H9 (cell line): ENCODE measurements around the gene MIPEP. TPM values are rescaled to one million over a fixed set of nuclear protein-coding genes. Genes with fewer than 3 reads are reported as not detected.

ENCODE experiments used
- DNase-seq: peaks from one replicate; pipeline ENCODE4 v3.0.0-alpha.2; 2017
- H2AFZ ChIP-seq: one replicate; pipeline ENCODE4 v1.6.1; 2013; ENCODE audit warnings: mild to moderate bottlenecking, low read length, control low read depth, moderate library complexity
- H2AK5ac ChIP-seq: 2 replicates; pipeline ENCODE4 v1.6.1; 2013; ENCODE audit warnings: low read length, control low read depth, mixed read lengths; ENCODE audit not compliant: insufficient read length
- H2BK120ac ChIP-seq: one replicate; pipeline ENCODE4 v1.6.1; 2013; ENCODE audit warnings: low read depth, mild to moderate bottlenecking, low read length, control low read depth, inconsistent platforms; ENCODE audit not compliant: poor library complexity, severe bottlenecking
- H2BK12ac ChIP-seq: 2 replicates; pipeline ENCODE4 v1.6.1; 2013; ENCODE audit warnings: low read length, control low read depth, mixed read lengths, low read depth; ENCODE audit not compliant: insufficient read length
- H2BK15ac ChIP-seq: 2 replicates; pipeline ENCODE4 v1.6.1; 2013; ENCODE audit warnings: low read depth, low read length, control low read depth
- H2BK20ac ChIP-seq: one replicate; pipeline ENCODE4 v1.6.1; 2013; ENCODE audit warnings: low read depth, mild to moderate bottlenecking, low read length, control low read depth, inconsistent platforms; ENCODE audit not compliant: poor library complexity, severe bottlenecking
- H2BK5ac ChIP-seq: 2 replicates; pipeline ENCODE4 v1.6.1; 2013; ENCODE audit warnings: low read length, control low read depth, mixed read lengths; ENCODE audit not compliant: insufficient read length
- H3K14ac ChIP-seq: 2 replicates; pipeline ENCODE4 v1.6.1; 2013; ENCODE audit warnings: low read length, control low read depth; ENCODE audit not compliant: insufficient read depth
- H3K18ac ChIP-seq: 2 replicates; pipeline ENCODE4 v1.6.1; 2013; ENCODE audit warnings: low read depth, mild to moderate bottlenecking, mixed read lengths, low read length, control low read depth; ENCODE audit not compliant: insufficient read length
- H3K23ac ChIP-seq: 2 replicates; pipeline ENCODE4 v1.6.1; 2013; ENCODE audit warnings: low read length, control low read depth, mixed read lengths, low read depth; ENCODE audit not compliant: insufficient read length
- H3K23me2 ChIP-seq: 2 replicates; pipeline ENCODE4 v1.6.1; 2013; ENCODE audit warnings: low read depth, mild to moderate bottlenecking, mixed read lengths, low read length, control low read depth; ENCODE audit not compliant: insufficient read length, poor library complexity, severe bottlenecking
- H3K27ac ChIP-seq: 2 replicates; pipeline ENCODE4 v1.5.1; 2013; ENCODE audit warnings: low read length, control low read depth, mixed read lengths, low read depth; ENCODE audit not compliant: insufficient read length
- H3K27me3 ChIP-seq: 2 replicates; pipeline ENCODE4 v1.6.1; 2013; ENCODE audit warnings: low read length, control low read depth, inconsistent platforms; ENCODE audit not compliant: insufficient read depth
- H3K4ac ChIP-seq: 2 replicates; pipeline ENCODE4 v1.6.1; 2013; ENCODE audit warnings: low read depth, mild to moderate bottlenecking, control low read depth, inconsistent platforms, low read length, moderate library complexity
- H3K4me1 ChIP-seq: 2 replicates; pipeline ENCODE4 v1.6.1; 2013; ENCODE audit warnings: low read length, control low read depth, inconsistent platforms; ENCODE audit not compliant: insufficient read depth
- H3K4me2 ChIP-seq: 2 replicates; pipeline ENCODE4 v1.6.1; 2013; ENCODE audit warnings: low read length, control low read depth, mixed read lengths; ENCODE audit not compliant: insufficient read length, insufficient read depth
- H3K56ac ChIP-seq: 2 replicates; pipeline ENCODE4 v1.6.1; 2013; ENCODE audit warnings: low read depth, mild to moderate bottlenecking, mixed read lengths, low read length, control low read depth; ENCODE audit not compliant: insufficient read length
- H3K79me1 ChIP-seq: 2 replicates; pipeline ENCODE4 v1.6.1; 2013; ENCODE audit warnings: low read depth, mild to moderate bottlenecking, moderate library complexity, low read length, control low read depth, inconsistent platforms; ENCODE audit not compliant: insufficient read depth, poor library complexity, severe bottlenecking
- H3K79me2 ChIP-seq: 2 replicates; pipeline ENCODE4 v1.6.1; 2013; ENCODE audit warnings: low read length, control low read depth, inconsistent platforms; ENCODE audit not compliant: insufficient read depth
- H3K9ac ChIP-seq: 2 replicates; pipeline ENCODE4 v1.6.1; 2013; ENCODE audit warnings: low read length, control low read depth, mixed read lengths; ENCODE audit not compliant: insufficient read length; ENCODE audit errors: extremely low read depth
- H3K9me3 ChIP-seq: one replicate; pipeline ENCODE4 v1.6.1; 2013; ENCODE audit warnings: low read depth, low read length, inconsistent platforms; ENCODE audit not compliant: control insufficient read depth
- H3T11ph ChIP-seq: one replicate; pipeline ENCODE4 v1.6.1; 2013; ENCODE audit warnings: mild to moderate bottlenecking, low read length, control low read depth, inconsistent platforms
- H4K20me1 ChIP-seq: one replicate; pipeline ENCODE4 v1.6.1; 2013; ENCODE audit not compliant: control insufficient read depth, insufficient read length, insufficient read depth
- H4K5ac ChIP-seq: 2 replicates; pipeline ENCODE4 v1.6.1; 2013; ENCODE audit warnings: low read depth, mild to moderate bottlenecking, mixed read lengths, low read length, control low read depth; ENCODE audit not compliant: insufficient read length
- H4K8ac ChIP-seq: replicated peaks from 2 replicates; pipeline ENCODE4 v1.6.1; 2013; ENCODE audit warnings: low read length, control low read depth, mixed read lengths, low read depth; ENCODE audit not compliant: insufficient read length
- H4K91ac ChIP-seq: 2 replicates; pipeline ENCODE4 v1.6.1; 2013; ENCODE audit warnings: low read depth, mild to moderate bottlenecking, moderate library complexity, mixed read lengths, low read length, control low read depth; ENCODE audit not compliant: insufficient read length
- H3K27ac Mint-ChIP-seq, 3 experiments: 2 replicates in 2 of 3; 3 replicates in 1 of 3; pipeline ENCODE4 v1.8.0; 2020 to 2021; ENCODE audit warnings: mixed read lengths in 3 of 3, mild to moderate bottlenecking in 1 of 3, moderate library complexity in 1 of 3
- H3K27me3 Mint-ChIP-seq: 2 replicates; pipeline ENCODE4 v1.8.0; 2021; ENCODE audit warnings: low read depth, mild to moderate bottlenecking, moderate library complexity, mixed read lengths
- H3K36me3 Mint-ChIP-seq, 3 experiments: 2 replicates in 2 of 3; 3 replicates in 1 of 3; pipeline ENCODE4 v1.8.0; 2020 to 2021; ENCODE audit warnings: low read depth in 3 of 3, mixed read lengths in 3 of 3; ENCODE audit not compliant: insufficient read depth in 1 of 3
- H3K4me1 Mint-ChIP-seq, 2 experiments: 2 replicates each; pipeline ENCODE4 v1.8.0; 2020; ENCODE audit warnings: mixed read lengths in 2 of 2
- H3K4me3 Mint-ChIP-seq, 2 experiments: 2 replicates in 1 of 2; 3 replicates in 1 of 2; pipeline ENCODE4 v1.8.0; 2020 to 2021; ENCODE audit warnings: mild to moderate bottlenecking in 2 of 2, mixed read lengths in 2 of 2, moderate library complexity in 1 of 2
- H3K9me3 Mint-ChIP-seq, 2 experiments: 2 replicates in 1 of 2; 3 replicates in 1 of 2; pipeline ENCODE4 v1.8.0; 2020; ENCODE audit warnings: mild to moderate bottlenecking in 2 of 2, mixed read lengths in 2 of 2, moderate library complexity in 1 of 2
- CTCF ChIP-seq: fragments of 200-600 bp; sonication (generic); conservative IDR thresholded peaks from 3 replicates; pipeline ENCODE4 v1.8.0; 2021; ENCODE audit warnings: antibody characterized with exemption, mild to moderate bottlenecking
- WGBS: extraction: QIAGEN DNeasy Blood & Tissue Kit; methylation state at CpG from one replicate; pipeline ENCODE4 v1.1.7; 2013; ENCODE audit warnings: missing lambda C conversion rate, low lambda C conversion rate, mixed read lengths; ENCODE audit not compliant: insufficient read length; ENCODE audit errors: extremely low coverage; 5-methylcytosine and 5-hydroxymethylcytosine counted together
- total RNA-seq: library from RNA; stranded (reverse); gene quantifications from 2 replicates; pipeline ENCODE4 v1.2.1, GENCODE V29; 2021

MIPEP gene
- total RNA-seq, 1 experiment from 2014 or later, result 18.5 TPM

DNA sequence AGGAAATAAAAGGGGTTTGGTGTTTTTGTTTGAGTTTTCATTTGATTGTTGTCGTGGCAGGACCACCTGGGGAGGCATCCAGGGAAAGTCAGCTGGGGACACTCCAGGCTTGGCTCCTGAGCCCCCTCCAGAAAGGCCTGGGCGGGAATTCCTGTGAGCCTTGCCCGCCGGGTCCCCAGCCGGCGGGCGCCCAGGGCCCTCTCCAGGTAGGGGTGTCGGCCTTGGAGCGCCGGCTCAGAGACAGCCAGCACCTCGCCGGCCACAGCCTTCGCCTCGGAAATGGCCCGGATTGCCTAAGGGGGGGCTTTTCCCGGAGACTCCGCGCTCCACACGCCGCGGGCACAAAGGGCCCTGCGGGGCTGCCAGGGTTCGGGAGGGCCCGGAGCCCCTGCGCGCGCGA, 194.0 kb downstream of the MIPEP start:
- H4K8ac ChIP-seq, result no peak overlapping the region
- no peak overlapping the region for H3K4ac ChIP-seq
- H3K23me2 ChIP-seq, result no peaks in the 10 kb centered on the region
- no peaks in the 10 kb centered on the region for H3K27me3 ChIP-seq
- H2BK20ac ChIP-seq, result no peak overlapping the region
- no peak overlapping the region for H3K4me3 Mint-ChIP-seq
- no peaks in the 10 kb centered on the region for H3K9me3 ChIP-seq
- TF ChIP-seq CTCF, result no peak
- no peak overlapping the region for H3K23ac ChIP-seq
- no peak overlapping the region for H3K18ac ChIP-seq
- H3K4me1 ChIP-seq, result no peaks in the 10 kb centered on the region
- no peak overlapping the region for H2BK5ac ChIP-seq
- H3K36me3 Mint-ChIP-seq, result no peaks in the 10 kb centered on the region
- H3K27ac ChIP-seq, result no peak overlapping the region
- no peak overlapping the region for H3K56ac ChIP-seq
- no peaks in the 10 kb centered on the region for H4K20me1 ChIP-seq
- H2BK120ac ChIP-seq, result no peak overlapping the region
- no peaks in the 10 kb centered on the region for H3K27me3 Mint-ChIP-seq
- peaks cover 15 to 20% of the 10 kb centered on the region in 2 experiments for H3K4me1 Mint-ChIP-seq
- no peak overlapping the region for H2BK15ac ChIP-seq
- H3K9ac ChIP-seq, result no peak overlapping the region
- no peak overlapping the region for H2AK5ac ChIP-seq
- H3K4me2 ChIP-seq, result no peak overlapping the region
- H2AFZ ChIP-seq, result no peak overlapping the region
- no peak overlapping the region for H4K91ac ChIP-seq
- no peak overlapping the region for H3K27ac Mint-ChIP-seq
- no peak overlapping the region for H3K14ac ChIP-seq
- H3K9me3 Mint-ChIP-seq, result no peaks in the 10 kb centered on the region
- no CpG with 5 or more reads among the region's 28 CpGs for WGBS
- H3K79me1 ChIP-seq, result no peaks in the 10 kb centered on the region
- no peak overlapping the region for H2BK12ac ChIP-seq
- no peaks in the 10 kb centered on the region for H3K79me2 ChIP-seq
- H4K5ac ChIP-seq, result no peak overlapping the region
- no peak for DNase-seq
- H3T11ph ChIP-seq, result no peak overlapping the region
